ENCODE data around the gene PPID.
A peak's percentile ranks its signal among the peaks of the same experiment; 100 is the strongest.
"Not testable (repeated sequence)": the region's sequence is repeated elsewhere in the genome, so short reads cannot be mapped to it uniquely, and the experiment has no call there.

The PPID gene

DNA sequence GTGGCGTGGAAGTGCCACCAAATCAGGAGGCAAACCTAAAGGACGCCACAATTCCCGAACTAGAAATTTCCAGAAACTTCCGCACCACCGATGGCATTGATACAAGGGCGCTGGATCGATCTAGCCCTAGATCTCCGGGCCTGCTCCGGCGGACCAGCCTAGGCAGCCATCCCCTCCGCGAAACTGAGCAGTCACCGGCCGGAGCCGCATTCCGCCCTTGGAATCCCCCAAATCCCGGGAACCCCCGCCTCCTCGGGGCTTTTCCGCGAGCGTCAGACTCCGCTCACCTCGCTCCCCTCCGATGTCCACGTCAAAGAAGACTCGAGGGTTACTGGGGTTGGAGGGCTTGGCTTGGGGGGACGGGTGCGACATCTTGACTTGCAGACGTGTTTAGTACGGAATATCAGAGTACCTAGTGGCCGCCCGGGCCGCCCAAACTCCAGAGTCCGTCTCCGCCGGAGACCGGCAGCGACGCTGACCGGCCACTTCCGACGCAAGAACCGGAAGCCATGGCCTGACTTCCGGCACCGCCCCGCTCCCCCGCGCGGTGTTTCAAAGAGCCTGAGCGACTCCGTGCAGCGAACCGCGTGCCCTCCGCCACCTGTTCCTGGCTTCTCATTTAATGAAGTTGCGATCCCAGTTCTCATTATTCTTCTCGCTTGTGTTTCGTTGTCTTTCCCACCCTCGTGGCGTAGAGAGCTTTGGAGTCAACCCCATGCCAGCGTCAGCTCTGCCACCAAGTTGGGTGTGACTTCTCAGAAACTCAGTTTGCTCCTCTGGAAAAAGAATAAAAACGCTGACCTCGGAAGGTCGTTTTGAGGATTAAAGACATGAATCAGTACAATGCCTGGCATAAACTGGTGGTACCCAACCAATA is at the start of gene PPID:
Gene PPID, minus strand, starts transcription at position 480 of the 877 bp plus-strand sequence. Its CDS starts 108 bp downstream, at position 372.
- DNase-seq: peak; percentile 77

DNA sequence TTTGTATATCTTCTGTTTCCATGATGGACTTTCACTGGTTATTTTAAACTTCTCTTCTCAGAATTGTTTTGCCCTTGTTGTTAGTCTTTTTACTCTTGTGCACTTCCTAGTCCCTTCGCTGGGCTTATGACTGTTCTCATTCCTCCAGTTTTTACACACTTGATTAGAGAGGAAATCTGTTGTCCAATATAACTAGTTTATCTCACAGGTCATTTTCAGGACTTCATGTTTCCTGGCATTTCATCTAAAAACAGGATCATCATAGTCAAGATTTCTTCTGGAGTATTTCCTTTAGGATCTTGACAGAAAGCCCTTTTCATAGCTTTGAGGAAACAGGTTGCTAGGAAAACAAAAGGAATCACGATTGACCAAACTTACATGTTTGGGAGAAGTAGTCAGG is 48.6 kb upstream of the PPID start:
- DNase-seq: no peak

GRCh38 chr4:158770671-158771070 is 47.5 kb upstream of the PPID start:
- no peak for DNase-seq

DNA sequence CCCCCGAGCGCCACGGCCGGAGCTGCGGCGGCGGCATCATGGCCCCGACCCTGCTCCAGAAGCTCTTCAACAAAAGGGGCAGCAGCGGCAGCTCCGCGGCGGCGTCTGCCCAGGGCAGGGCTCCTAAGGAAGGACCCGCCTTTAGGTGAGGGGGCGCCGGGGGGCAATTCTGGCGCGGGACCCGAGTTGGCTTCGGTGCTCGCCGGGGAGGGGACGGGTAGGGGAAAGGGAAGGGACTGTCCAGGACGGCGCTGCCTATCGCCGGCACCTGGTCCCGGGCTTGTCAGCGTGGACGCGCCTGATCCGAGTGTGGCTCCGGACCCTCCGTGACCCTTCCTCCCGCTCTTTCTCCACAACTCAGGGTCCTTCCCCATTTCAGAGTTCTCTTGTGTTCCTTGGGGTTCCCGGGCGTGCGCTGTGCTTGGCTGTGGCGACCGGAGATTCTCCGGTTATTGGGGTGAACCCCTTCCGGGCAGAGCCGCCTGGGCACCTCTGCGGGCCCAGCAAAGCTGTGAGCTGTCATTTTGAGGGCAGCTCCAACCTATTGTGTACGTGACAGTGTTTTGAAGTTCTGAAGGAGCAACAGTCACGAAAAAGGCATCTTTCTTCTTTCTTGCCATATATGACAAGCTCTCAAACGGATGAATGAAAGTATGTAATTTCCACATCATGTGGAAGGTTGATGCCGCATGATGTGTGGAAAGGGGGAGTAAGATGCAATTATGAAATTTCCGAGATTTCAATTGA is 46.2 kb upstream of the PPID start:
- DNase-seq: peak; percentile 28

DNA sequence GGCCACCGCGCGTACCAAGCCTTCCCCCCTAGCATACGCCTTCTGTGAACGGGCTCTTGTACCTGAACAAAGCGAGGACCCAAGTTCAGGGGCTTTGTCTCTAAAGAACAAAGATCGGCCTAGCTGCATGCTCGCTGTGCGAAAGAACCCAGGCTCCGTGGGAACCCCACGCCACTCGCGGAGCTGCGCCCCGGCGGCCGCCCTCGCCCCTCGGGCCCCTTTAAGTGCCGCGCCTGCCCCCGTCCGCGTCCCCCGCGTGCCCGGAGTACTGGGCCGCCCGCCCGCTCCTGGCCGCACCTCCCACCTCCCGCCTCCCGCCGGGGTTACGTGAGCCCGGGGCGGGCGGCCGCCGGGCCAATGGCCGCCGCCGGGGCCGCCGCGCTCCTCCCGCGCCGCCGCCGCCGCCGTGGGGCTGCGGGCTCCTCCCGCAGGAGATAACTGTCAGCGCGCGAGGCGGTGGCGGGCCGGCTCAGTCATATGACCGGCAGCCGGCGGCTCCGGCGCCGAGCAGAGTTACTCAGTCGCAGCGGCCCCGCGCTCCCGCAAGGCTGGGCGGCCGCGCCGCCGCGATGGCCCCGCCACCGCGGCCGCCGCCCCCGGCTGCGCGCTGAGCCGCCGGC is 45.5 kb upstream of the PPID start, which contains the start of gene FNIP2:
Gene FNIP2, plus strand, starts transcription at position 472 of the 620 bp plus-strand sequence. CDS start 187 bp downstream, outside the sequence.
- peak; percentile 76 for DNase-seq

DNA sequence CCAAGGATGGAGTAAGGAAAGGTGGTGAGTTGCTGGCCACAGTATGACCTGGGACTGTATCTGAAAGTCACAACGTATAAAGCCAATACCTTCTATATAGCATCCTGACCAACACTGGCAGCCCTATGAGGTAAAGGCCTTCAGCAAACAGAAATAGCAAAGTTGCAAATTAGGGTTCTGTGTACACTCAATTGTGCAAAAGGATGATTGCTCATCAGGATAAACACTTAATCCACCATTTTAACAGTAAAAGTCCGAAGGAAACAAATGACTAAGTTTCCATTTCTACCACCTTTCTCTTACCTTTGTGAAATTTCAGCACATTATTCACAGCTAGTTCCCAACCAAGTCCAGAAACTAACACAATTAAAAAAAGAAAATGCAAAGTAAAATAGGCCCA is 44.3 kb upstream of the PPID start:
- no peak for DNase-seq

- DNase-seq: no peak
Measured at GRCh38 chr4:158766434-158767044, 43.3 kb upstream of the PPID start.

GRCh38 chr4:158763462-158763861 is 40.3 kb upstream of the PPID start:
- no peak for DNase-seq

- no peak for DNase-seq
Measured at GRCh38 chr4:158762553-158762952, 39.4 kb upstream of the PPID start.

DNA sequence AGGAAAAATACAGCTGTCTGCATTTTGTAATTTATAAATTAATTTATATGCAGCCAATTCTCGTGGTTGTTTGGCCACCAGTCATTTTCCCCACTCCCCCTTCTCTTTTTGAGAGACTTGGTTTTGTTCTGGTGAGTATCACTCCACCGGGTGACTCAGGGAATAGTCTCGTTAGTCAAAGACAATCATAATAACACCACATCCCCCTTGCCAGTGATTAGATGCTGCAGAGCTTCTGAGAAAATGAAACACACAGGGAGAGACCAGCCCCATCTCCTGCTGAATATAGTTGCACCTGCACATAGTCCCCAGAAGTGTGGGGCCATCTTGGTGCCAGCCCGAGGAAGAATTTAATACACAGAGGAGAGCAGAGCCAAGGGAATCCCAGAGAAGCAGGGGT is 37.7 kb upstream of the PPID start:
- DNase-seq: peak; percentile 59

GRCh38 chr4:158759539-158759938 is 36.3 kb upstream of the PPID start:
- DNase-seq: not testable (repeated sequence)

DNA sequence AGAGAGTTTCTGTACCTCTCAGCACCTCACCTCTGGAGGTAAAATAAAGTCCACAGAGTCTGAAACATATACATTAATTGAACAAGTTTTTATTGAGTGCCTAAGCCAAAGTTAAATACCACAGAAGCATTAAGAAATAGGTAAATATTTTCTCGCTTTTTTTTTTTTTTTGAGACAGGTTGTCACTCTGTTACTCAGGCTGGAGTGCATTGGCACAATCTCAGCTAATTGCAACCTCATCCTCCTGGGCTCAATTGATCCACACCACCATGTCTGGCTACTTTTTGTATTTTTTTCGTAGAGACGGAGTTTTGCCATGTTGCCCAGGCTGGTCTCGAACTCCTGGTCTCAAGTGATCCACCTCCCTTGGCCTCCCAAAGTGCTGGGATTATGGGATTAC is 35.5 kb upstream of the PPID start:
- no peak for DNase-seq

DNA sequence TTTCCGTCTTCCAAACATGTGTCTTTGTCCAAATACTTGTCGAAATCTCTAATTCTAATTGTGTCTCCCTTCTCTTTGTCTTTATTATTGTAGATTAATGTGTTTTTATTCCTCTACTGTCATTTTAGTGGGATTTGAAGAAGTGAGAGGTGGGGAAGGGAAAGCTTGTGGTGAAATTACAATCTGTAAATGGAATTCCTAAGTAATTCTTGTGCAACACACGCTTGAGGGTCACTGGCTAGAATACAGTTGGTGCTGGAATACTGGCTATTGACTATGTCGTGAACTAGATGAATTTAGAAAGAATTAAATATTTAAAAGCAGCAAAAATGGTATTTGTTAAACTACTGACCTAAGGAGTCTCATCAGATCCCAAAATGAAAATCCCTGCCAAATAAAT is 34.9 kb upstream of the PPID start:
- DNase-seq: peak; percentile 66

DNA sequence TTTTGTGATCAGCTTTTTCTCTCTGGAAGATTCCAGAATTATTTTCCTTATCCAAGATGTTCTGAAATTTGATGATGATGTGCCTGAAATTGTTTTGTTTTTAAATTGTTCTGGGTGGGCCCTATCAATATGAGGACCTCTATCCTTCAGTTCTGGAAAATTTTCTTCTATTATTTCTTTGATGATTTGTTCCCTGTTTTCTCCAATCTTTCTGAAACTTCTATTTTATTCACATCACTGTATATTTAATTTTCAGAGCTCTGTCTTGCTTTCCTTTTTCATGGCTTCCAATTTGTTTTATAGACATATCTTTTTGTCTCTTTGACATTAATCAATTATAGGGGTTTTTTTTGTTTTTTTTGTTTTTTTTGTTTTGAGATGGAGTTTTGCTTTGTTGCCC is 33.4 kb upstream of the PPID start:
- DNase-seq: no peak

- DNase-seq: not testable (repeated sequence)
Measured at GRCh38 chr4:158755819-158756218, 32.6 kb upstream of the PPID start.

- peak; percentile 58 for DNase-seq
Measured at GRCh38 chr4:158754385-158755180, 31.4 kb upstream of the PPID start.

DNA sequence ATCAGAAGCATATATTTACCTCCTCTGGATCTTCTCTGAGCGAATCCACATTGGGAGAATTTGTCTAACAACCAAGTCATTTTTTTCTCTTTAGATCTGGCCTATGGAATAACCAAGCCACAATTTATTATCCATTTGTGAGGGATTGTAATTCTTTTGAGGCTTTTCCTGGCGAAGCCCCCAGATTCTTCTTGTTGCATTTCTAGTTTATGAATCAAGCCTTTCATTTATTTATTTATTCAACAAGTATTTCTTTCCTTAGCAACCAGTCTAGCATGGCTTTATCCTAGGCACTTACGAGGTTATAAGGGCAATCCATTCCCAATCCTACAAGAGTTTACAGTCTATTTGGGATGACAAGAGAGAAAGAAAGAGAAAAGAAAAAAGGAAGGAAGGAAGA is 27.2 kb upstream of the PPID start:
- DNase-seq: peak; percentile 89

GRCh38 chr4:158746537-158746936 is 23.3 kb upstream of the PPID start:
- not testable (repeated sequence) for DNase-seq

GRCh38 chr4:158741326-158742021 is 18.3 kb upstream of the PPID start:
- no peak for DNase-seq

DNA sequence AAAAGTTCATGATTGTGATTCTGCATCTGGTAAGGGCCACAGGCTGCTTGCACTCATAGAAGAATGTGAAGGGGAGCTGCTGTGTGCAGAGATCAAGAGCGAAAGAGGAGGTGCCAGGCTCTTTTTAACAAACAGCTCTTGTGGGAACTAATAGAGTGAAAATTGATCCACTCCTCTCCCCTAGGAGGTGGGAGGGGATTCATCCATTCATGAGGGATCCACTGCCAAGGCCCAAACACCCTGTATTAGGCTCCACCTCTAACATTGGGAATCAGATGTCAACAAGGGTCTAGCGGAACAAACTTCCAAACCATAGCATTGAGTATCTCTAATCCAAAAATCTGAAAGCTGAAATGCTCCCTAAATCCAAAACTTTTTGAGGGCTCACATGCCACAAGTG is 16.4 kb upstream of the PPID start:
- DNase-seq: no peak

- DNase-seq: no peak
Measured at GRCh38 chr4:158738866-158739265, 15.7 kb upstream of the PPID start.

All from fibroblast of skin of right quadriceps (primary cell).